ENCODE measurements around the gene ZNF552. TPM values are rescaled to one million over a fixed set of nuclear protein-coding genes. Genes with fewer than 3 reads are reported as not detected.
"Not testable (repeated sequence)": the region's sequence is repeated elsewhere in the genome, so short reads cannot be mapped to it uniquely, and the experiment has no call there.

ZNF552 gene
- total RNA-seq, 1 experiment from 2014 or later: 13.1 TPM

- ChIA-PET POLR2A (no interaction called here), CTCF (no interaction called here)
- DNase-seq (ENCODE audit: low spot score) (no peak), ATAC-seq (no peak)
- no peak overlapping the region for H3K27ac Mint-ChIP-seq
- no peaks in the 10 kb centered on the region for H3K27me3 Mint-ChIP-seq (ENCODE audit: low read depth)
- H3K9me3 Mint-ChIP-seq: no peaks in the 10 kb centered on the region
- H3K4me1 Mint-ChIP-seq: peaks cover 3% of the 10 kb centered on the region
- TF ChIP-seq OVOL2 (CRISPR knock-in tag; IDR thresholded peaks at IDR 0.05; ENCODE audit: borderline replicate concordance) (no peak), ZNF416 (CRISPR knock-in tag; IDR thresholded peaks at IDR 0.05) (no peak), JUN (CRISPR knock-in tag; IDR thresholded peaks at IDR 0.05) (no peak), NFATC4 (CRISPR knock-in tag; IDR thresholded peaks at IDR 0.05) (no peak), RELA (CRISPR knock-in tag; IDR thresholded peaks at IDR 0.05; ENCODE audit: borderline replicate concordance) (no peak), FOXJ3 (CRISPR knock-in tag; IDR thresholded peaks at IDR 0.05; ENCODE audit: borderline replicate concordance) (no peak)
- H3K36me3 Mint-ChIP-seq: peaks cover 78% of the 10 kb centered on the region
- no peak overlapping the region for H3K4me3 Mint-ChIP-seq
Observed at GRCh38 chr19:57841122-57841763, 26.5 kb upstream of the ZNF552 start.

- DNase-seq (ENCODE audit: low spot score); H3K4me1 Mint-ChIP-seq; POLR2A ChIA-PET; H3K9me3 Mint-ChIP-seq; H3K4me3 Mint-ChIP-seq; ATAC-seq; H3K27ac Mint-ChIP-seq; CTCF ChIA-PET; H3K27me3 Mint-ChIP-seq (ENCODE audit: low read depth): not testable (repeated sequence)
- peaks cover 62% of the 10 kb centered on the region for H3K36me3 Mint-ChIP-seq
Observed at GRCh38 chr19:57838622-57839191, 24.0 kb upstream of the ZNF552 start.

DNA sequence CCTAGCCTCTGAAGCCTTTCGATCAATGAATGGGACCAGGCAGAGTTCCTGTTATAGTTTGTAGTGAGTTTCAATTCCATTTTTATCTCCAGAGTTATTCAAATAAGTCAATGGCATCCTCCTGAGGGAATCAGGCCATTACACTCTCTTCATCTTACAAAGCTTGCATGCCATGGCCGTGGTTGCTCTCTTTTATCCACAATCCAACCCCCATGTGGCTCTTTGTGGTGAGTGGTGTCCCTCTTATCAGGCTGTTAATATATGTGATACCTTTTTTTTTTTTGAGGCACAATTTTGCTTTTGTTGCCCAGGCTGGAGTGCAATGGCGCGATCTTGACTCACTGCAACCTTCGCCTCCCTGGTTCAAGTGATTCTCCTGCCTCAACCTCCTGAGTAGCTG is 22.3 kb upstream of the ZNF552 start:
- peaks cover 53% of the 10 kb centered on the region for H3K36me3 Mint-ChIP-seq
- ATAC-seq; DNase-seq (ENCODE audit: low spot score); CTCF ChIA-PET; H3K27me3 Mint-ChIP-seq (ENCODE audit: low read depth); H3K4me1 Mint-ChIP-seq; H3K9me3 Mint-ChIP-seq; H3K4me3 Mint-ChIP-seq: not testable (repeated sequence)
- POLR2A ChIA-PET: interaction anchor here (0.6 to 0.7 kb wide), 2 partner anchors 157 to 308 kb away, joined by 3 to 4 read pairs; no protein-coding TSS in a partner anchor
- H3K27ac Mint-ChIP-seq: 0 out of 2 replicates have a peak overlapping the region, but pooled peaks have one; percentile 15

DNA sequence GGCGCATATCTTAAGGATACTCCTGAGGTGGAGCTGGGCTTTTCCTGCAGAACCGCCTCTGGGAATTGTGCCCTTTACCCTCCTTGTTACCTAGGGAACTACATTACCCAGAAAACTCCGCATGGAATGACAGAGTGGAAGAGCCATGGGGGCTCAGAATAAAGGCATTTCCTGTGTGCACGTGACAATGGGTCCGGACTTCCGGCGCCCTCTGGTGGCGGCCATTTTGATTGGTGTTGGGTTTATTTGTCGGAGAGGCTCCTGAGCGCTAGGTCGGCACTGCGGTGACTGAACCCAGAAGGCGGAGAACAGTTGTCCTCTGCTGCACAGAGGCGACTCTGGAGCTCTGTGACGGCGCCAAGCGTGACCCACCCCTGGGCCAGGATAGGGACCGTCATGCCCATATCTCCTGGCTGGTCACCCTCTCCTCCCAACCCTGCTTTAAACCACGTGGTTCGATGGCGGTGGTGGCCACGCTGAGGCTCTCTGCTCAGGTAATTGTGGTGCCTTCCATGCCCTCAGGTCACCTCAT is 15.4 kb upstream of the ZNF552 start, which contains the start of gene ZNF587B:
Gene ZNF587B, plus strand, starts transcription at position 229 of the 532 bp plus-strand sequence. Its CDS starts 230 bp downstream, at position 459.
- Mint-ChIP-seq H3K4me3 (peak within 1 kb of the TSS; percentile 98), H3K4me1 (peaks cover 22% of the 10 kb centered on the region), H3K36me3 (peaks cover 23% of the 10 kb centered on the region), H3K27ac (peak within 1 kb of the TSS; percentile 98), H3K9me3 (no peaks in the 10 kb centered on the region), H3K27me3 (ENCODE audit: low read depth) (no peaks in the 10 kb centered on the region)
- peak; percentile 94 for DNase-seq (ENCODE audit: low spot score)
- ChIA-PET POLR2A (interaction anchor here (1.0 to 1.7 kb wide), 4 partner anchors 11 to 61 kb away, joined by 3 to 10 read pairs (median 6); partner anchors contain the start of genes ZNF552, ZNF586 and ZNF587), CTCF (interaction anchor here (0.7 to 1.4 kb wide), 4 partner anchors 11 to 74 kb away, joined by 3 to 10 read pairs (median 6); partner anchors contain the start of gene ZNF552)
- ATAC-seq: peak; percentile 99
- TF ChIP-seq, protein P1, sequence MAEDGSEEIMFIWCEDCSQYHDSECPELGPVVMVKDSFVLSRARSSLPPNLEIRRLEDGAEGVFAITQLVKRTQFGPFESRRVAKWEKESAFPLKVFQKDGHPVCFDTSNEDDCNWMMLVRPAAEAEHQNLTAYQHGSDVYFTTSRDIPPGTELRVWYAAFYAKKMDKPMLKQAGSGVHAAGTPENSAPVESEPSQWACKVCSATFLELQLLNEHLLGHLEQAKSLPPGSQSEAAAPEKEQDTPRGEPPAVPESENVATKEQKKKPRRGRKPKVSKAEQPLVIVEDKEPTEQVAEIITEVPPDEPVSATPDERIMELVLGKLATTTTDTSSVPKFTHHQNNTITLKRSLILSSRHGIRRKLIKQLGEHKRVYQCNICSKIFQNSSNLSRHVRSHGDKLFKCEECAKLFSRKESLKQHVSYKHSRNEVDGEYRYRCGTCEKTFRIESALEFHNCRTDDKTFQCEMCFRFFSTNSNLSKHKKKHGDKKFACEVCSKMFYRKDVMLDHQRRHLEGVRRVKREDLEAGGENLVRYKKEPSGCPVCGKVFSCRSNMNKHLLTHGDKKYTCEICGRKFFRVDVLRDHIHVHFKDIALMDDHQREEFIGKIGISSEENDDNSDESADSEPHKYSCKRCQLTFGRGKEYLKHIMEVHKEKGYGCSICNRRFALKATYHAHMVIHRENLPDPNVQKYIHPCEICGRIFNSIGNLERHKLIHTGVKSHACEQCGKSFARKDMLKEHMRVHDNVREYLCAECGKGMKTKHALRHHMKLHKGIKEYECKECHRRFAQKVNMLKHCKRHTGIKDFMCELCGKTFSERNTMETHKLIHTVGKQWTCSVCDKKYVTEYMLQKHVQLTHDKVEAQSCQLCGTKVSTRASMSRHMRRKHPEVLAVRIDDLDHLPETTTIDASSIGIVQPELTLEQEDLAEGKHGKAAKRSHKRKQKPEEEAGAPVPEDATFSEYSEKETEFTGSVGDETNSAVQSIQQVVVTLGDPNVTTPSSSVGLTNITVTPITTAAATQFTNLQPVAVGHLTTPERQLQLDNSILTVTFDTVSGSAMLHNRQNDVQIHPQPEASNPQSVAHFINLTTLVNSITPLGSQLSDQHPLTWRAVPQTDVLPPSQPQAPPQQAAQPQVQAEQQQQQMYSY (CRISPR knock-in tag; IDR thresholded peaks at IDR 0.05): no peak
- TF ChIP-seq ZNF121 (CRISPR knock-in tag; IDR thresholded peaks at IDR 0.05) (no peak), NR1H2 (CRISPR knock-in tag; IDR thresholded peaks at IDR 0.05) (no peak), ZNF396 (CRISPR knock-in tag; IDR thresholded peaks at IDR 0.05; ENCODE audit: borderline replicate concordance) (no peak), GRHL2 (CRISPR knock-in tag; IDR thresholded peaks at IDR 0.05; ENCODE audit: insufficient replicate concordance, severe bottlenecking) (no peak), ZNF416 (CRISPR knock-in tag; IDR thresholded peaks at IDR 0.05) (peak; percentile 63; the same call in 1 of the 2 replicates), TCF7 (CRISPR knock-in tag; IDR thresholded peaks at IDR 0.05; ENCODE audit: low read depth) (no peak), EMX1 (CRISPR knock-in tag; IDR thresholded peaks at IDR 0.05) (no peak), TEAD1 (CRISPR knock-in tag; IDR thresholded peaks at IDR 0.05) (no peak), TEAD4 (CRISPR knock-in tag; IDR thresholded peaks at IDR 0.05) (no peak), CREM (CRISPR knock-in tag; IDR thresholded peaks at IDR 0.05) (no peak), SMAD3 (CRISPR knock-in tag; IDR thresholded peaks at IDR 0.05; ENCODE audit: borderline replicate concordance) (0 out of 2 replicates have a peak, but pooled peaks have one; percentile 51), PRRX2 (CRISPR knock-in tag; IDR thresholded peaks at IDR 0.05) (no peak), MAX (CRISPR knock-in tag; IDR thresholded peaks at IDR 0.05) (peak; percentile 94), GABPB1 (CRISPR knock-in tag; IDR thresholded peaks at IDR 0.05) (no peak), NFE2L1 (CRISPR knock-in tag; IDR thresholded peaks at IDR 0.05) (0 out of 2 replicates have a peak, but pooled peaks have one; percentile 45), FOXJ3 (CRISPR knock-in tag; IDR thresholded peaks at IDR 0.05; ENCODE audit: borderline replicate concordance) (no peak)
- TF ChIP-seq, protein P2, sequence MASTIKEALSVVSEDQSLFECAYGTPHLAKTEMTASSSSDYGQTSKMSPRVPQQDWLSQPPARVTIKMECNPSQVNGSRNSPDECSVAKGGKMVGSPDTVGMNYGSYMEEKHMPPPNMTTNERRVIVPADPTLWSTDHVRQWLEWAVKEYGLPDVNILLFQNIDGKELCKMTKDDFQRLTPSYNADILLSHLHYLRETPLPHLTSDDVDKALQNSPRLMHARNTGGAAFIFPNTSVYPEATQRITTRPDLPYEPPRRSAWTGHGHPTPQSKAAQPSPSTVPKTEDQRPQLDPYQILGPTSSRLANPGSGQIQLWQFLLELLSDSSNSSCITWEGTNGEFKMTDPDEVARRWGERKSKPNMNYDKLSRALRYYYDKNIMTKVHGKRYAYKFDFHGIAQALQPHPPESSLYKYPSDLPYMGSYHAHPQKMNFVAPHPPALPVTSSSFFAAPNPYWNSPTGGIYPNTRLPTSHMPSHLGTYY (CRISPR knock-in tag; IDR thresholded peaks at IDR 0.05): no peak
- TF ChIP-seq, protein P3, sequence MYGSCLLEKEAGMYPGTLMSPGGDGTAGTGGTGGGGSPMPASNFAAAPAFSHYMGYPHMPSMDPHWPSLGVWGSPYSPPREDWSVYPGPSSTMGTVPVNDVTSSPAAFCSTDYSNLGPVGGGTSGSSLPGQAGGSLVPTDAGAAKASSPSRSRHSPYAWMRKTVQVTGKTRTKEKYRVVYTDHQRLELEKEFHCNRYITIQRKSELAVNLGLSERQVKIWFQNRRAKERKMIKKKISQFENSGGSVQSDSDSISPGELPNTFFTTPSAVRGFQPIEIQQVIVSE (CRISPR knock-in tag; IDR thresholded peaks at IDR 0.05; ENCODE audit: borderline replicate concordance): no peak
